Caco-2 (cell line): ENCODE results near the gene NEB. TPM values are rescaled to one million over a fixed set of nuclear protein-coding genes. Genes with fewer than 3 reads are reported as not detected.

Experiments
- BruUV-seq: library from RNA; stranded (reverse); fragments of 400-500 nt; replicated peaks from 2 replicates; lab custom pipeline; 2021; lab: Mats Ljungman, UMichigan
- CTCF ChIA-PET: fragments of 300-600 bp; sonication (Branson Sonifier 250); formaldehyde crosslinking; loops from one replicate; lab custom pipeline; 2022; ENCODE audit warnings: antibody characterized with exemption; lab: Charles Lee
- POLR2A ChIA-PET: fragments of 300-600 bp; sonication (Branson Sonifier 250); formaldehyde crosslinking; loops from one replicate; lab custom pipeline; 2022; ENCODE audit warnings: antibody characterized with exemption; lab: Charles Lee
- DNase-seq, 2 experiments: peaks; one replicate each; pipeline versions ENCODE4 v3.0.0 to v3.0.0-alpha.2; 2020 to 2022
- H3K27me3 ChIP-seq: replicated peaks from 2 replicates; pipeline ENCODE4 v1.6.0; 2011; ENCODE audit warnings: low read length; ENCODE audit not compliant: control insufficient read depth, insufficient read depth
- H3K36me3 ChIP-seq: 2 replicates; pipeline ENCODE4 v1.5.1; 2011; ENCODE audit warnings: low read length; ENCODE audit not compliant: control insufficient read depth, insufficient read depth
- H3K4me1 ChIP-seq: fragments of 250-450 bp; sonication (Bioruptor Pico); 2 replicates; pipeline ENCODE4 v1.5.1; 2020; ENCODE audit warnings: mild to moderate bottlenecking
- H3K4me3 ChIP-seq: 2 replicates; pipeline ENCODE4 v1.5.1; 2011; ENCODE audit warnings: low read depth, mild to moderate bottlenecking, control low read depth, low read length
- H3K9me3 ChIP-seq: fragments of 250-450 bp; sonication (Bioruptor Pico); 2 replicates; pipeline ENCODE4 v1.5.1; 2020; ENCODE audit warnings: mild to moderate bottlenecking, moderate library complexity
- H3K27ac Mint-ChIP-seq: one replicate; pipeline ENCODE4 v1.8.0; 2022; ENCODE audit warnings: mixed read lengths; ENCODE audit not compliant: unreplicated experiment
- H3K27me3 Mint-ChIP-seq: one replicate; pipeline ENCODE4 v1.8.0; 2022; ENCODE audit warnings: mixed read lengths; ENCODE audit not compliant: insufficient read depth, unreplicated experiment
- H3K36me3 Mint-ChIP-seq: one replicate; pipeline ENCODE4 v1.8.0; 2022; ENCODE audit warnings: mild to moderate bottlenecking, mixed read lengths; ENCODE audit not compliant: insufficient read depth, unreplicated experiment
- H3K4me1 Mint-ChIP-seq: one replicate; pipeline ENCODE4 v1.8.0; 2022; ENCODE audit warnings: low read depth, mixed read lengths; ENCODE audit not compliant: unreplicated experiment
- H3K4me3 Mint-ChIP-seq: one replicate; pipeline ENCODE4 v1.8.0; 2022; ENCODE audit warnings: mild to moderate bottlenecking, moderate library complexity, mixed read lengths; ENCODE audit not compliant: unreplicated experiment
- H3K9me3 Mint-ChIP-seq: one replicate; pipeline ENCODE4 v1.8.0; 2022; ENCODE audit warnings: mixed read lengths; ENCODE audit not compliant: unreplicated experiment
- intact Hi-C: fragments of 100-400 bp; cut with micrococcal nuclease; formaldehyde crosslinking; loops from one replicate; pipeline ENCODE4 v1.10.0; 2022; ENCODE audit not compliant: unreplicated experiment
- total RNA-seq: library from RNA; stranded (reverse); gene quantifications from 2 replicates; pipeline ENCODE4 v1.2.3, GENCODE V29; 2022
- TF ChIP-seq, protein P1 (sequence below), 2 experiments: fragments of 200-600 bp in 1 of 2; IDR thresholded peaks; 1 replicate in 1 of 2; 2 replicates in 1 of 2; pipeline versions ENCODE4 v1.5.1 to v1.8.0; 2011 to 2022; ENCODE audit warnings: antibody characterized with exemption in 1 of 2, control low read depth in 1 of 2, inconsistent platforms in 1 of 2, low read depth in 1 of 2, low read length in 1 of 2, mild to moderate bottlenecking in 1 of 2, moderate library complexity in 1 of 2; ENCODE audit not compliant: insufficient read depth in 1 of 2, severe bottlenecking in 1 of 2, unreplicated experiment in 1 of 2

NEB gene
- total RNA-seq, 1 experiment from 2014 or later, result 14.7 TPM

DNA sequence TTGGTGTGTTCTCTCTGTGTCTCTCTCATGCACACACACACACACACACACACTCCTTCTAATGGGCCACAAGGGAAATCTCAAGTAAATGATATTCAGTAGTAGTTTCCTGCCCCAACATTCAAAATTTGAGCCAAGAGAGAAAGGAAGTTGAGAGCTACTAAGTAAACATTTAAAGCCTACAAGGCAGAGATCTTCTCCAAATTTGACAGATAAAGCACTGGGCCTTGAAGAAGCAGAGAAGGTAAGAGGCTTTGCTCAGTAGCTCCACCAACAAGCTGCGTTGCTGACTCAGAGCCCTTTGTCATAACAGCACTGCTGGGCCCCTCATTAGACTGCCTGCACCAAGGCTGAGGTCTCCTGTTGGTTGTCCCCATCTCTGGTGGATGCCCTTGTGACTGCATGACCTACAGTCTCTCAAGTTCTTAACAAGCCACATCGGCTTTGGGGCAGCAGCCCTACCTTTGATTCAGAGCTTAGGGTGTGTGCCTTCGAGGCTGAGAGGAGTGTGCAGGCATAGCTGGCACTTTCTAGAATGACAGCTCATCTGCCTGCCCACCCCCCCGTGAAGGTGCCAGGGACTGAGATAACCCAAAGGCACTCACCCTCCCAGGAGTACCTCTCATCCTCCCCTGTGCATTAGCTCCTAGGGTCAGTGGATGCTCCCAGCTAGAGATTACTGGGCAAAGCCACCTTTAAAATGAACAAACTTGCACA is 32.3 kb upstream of the NEB start:
- ChIA-PET CTCF (no interaction called here), POLR2A (no interaction called here)
- Histone ChIP-seq H3K4me3 (no peak overlapping the region), H3K9me3 (no peaks in the 10 kb centered on the region), H3K27me3 (no peaks in the 10 kb centered on the region), H3K4me1 (no peaks in the 10 kb centered on the region), H3K36me3 (no peaks in the 10 kb centered on the region)
- H3K4me3 Mint-ChIP-seq, result no peak overlapping the region
- H3K9me3 Mint-ChIP-seq, result no peaks in the 10 kb centered on the region
- BruUV-seq, result no TSS peak
- H3K4me1 Mint-ChIP-seq, result no peaks in the 10 kb centered on the region
- no peaks in the 10 kb centered on the region for H3K27me3 Mint-ChIP-seq
- TF ChIP-seq, protein P1, sequence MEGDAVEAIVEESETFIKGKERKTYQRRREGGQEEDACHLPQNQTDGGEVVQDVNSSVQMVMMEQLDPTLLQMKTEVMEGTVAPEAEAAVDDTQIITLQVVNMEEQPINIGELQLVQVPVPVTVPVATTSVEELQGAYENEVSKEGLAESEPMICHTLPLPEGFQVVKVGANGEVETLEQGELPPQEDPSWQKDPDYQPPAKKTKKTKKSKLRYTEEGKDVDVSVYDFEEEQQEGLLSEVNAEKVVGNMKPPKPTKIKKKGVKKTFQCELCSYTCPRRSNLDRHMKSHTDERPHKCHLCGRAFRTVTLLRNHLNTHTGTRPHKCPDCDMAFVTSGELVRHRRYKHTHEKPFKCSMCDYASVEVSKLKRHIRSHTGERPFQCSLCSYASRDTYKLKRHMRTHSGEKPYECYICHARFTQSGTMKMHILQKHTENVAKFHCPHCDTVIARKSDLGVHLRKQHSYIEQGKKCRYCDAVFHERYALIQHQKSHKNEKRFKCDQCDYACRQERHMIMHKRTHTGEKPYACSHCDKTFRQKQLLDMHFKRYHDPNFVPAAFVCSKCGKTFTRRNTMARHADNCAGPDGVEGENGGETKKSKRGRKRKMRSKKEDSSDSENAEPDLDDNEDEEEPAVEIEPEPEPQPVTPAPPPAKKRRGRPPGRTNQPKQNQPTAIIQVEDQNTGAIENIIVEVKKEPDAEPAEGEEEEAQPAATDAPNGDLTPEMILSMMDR (IDR thresholded peaks at IDR 0.05; ENCODE audit: insufficient read depth in 1 of 2, low read depth in 1 of 2, low read length in 1 of 2, severe bottlenecking in 1 of 2, unreplicated experiment in 1 of 2), result no peak
- H3K27ac Mint-ChIP-seq, result no peak overlapping the region
- intact Hi-C loops, result no loop called here
- H3K36me3 Mint-ChIP-seq, result no peaks in the 10 kb centered on the region
- no peak for DNase-seq

DNA sequence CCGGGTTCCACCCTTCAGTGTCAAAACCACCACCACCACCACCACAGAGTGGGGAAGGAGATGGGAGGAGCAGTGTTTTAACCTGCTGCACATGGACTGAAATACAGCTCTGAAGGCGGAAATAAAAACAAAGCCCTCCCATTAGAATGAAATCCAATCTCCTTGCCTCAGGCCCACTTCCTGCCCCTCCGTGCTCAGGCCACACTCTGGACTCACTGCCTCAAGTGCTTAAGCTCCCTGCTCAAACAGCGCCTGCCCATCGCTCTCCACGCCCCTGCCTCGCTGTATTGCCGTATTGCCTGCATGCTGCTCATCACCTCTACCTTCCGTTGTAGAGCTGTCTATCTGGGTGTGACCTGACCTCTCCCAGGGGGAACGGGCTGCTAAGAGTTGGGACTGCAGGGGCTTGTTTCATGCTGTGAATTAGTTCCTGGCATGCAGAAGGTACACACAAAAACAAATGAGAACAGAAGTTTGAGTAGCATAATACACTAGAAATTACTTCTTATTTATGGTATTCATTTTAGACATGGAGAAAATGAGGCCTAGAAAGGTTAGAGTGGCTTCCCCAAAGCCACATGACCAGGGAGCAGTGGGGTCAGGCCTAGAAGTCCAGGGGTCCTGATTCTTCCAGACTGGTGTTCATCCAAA is 31.6 kb upstream of the NEB start:
- ChIA-PET POLR2A (no interaction called here), CTCF (no interaction called here)
- no TSS peak for BruUV-seq
- Histone ChIP-seq H3K27me3 (no peaks in the 10 kb centered on the region), H3K4me1 (no peaks in the 10 kb centered on the region), H3K9me3 (no peaks in the 10 kb centered on the region), H3K36me3 (no peaks in the 10 kb centered on the region), H3K4me3 (no peak overlapping the region)
- H3K9me3 Mint-ChIP-seq, result no peaks in the 10 kb centered on the region
- H3K4me3 Mint-ChIP-seq, result no peak overlapping the region
- TF ChIP-seq, protein P1 (IDR thresholded peaks at IDR 0.05; ENCODE audit: insufficient read depth in 1 of 2, low read depth in 1 of 2, low read length in 1 of 2, severe bottlenecking in 1 of 2, unreplicated experiment in 1 of 2), result no peak
- H3K27me3 Mint-ChIP-seq, result no peaks in the 10 kb centered on the region
- intact Hi-C loops, result no loop called here
- no peaks in the 10 kb centered on the region for H3K4me1 Mint-ChIP-seq
- no peaks in the 10 kb centered on the region for H3K36me3 Mint-ChIP-seq
- DNase-seq, result no peak
- no peak overlapping the region for H3K27ac Mint-ChIP-seq

DNA sequence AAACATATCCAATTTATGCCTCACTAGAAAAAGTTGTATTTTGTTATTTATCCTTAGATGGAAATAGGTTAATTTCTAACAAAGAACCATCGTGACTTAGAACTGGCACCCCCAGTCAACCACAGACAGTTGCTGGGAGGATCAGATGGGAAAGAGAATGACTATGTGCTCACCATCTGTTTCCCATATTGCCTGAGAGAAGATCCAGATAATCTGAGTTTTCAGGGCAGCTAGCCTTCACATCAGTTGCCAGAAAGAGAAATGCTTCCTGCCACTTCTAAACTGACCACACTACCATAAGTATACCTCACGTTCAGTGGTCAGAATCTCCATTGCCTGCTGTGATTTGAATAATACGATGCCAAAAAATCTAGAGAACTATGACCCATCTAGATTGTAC is 28.4 kb upstream of the NEB start:
- Histone ChIP-seq H3K27me3 (no peaks in the 10 kb centered on the region), H3K4me3 (no peak overlapping the region), H3K4me1 (no peaks in the 10 kb centered on the region), H3K36me3 (no peaks in the 10 kb centered on the region), H3K9me3 (no peaks in the 10 kb centered on the region)
- no peaks in the 10 kb centered on the region for H3K36me3 Mint-ChIP-seq
- no peak overlapping the region for H3K27ac Mint-ChIP-seq
- ChIA-PET POLR2A (no interaction called here), CTCF (no interaction called here)
- no peak overlapping the region for H3K4me3 Mint-ChIP-seq
- H3K9me3 Mint-ChIP-seq, result no peaks in the 10 kb centered on the region
- no peak for DNase-seq
- BruUV-seq, result no TSS peak
- intact Hi-C loops, result no loop called here
- no peaks in the 10 kb centered on the region for H3K27me3 Mint-ChIP-seq
- TF ChIP-seq, protein P1 (IDR thresholded peaks at IDR 0.05; ENCODE audit: insufficient read depth in 1 of 2, low read depth in 1 of 2, low read length in 1 of 2, severe bottlenecking in 1 of 2, unreplicated experiment in 1 of 2), result no peak
- H3K4me1 Mint-ChIP-seq, result peaks cover 7% of the 10 kb centered on the region
